GM18868 (cell line): ENCODE measurements around the gene CCDC120.
A peak's percentile ranks its signal among the peaks of the same experiment; 100 is the strongest.

ENCODE experiments used
- ATAC-seq: cut with Tn5 transposase; IDR thresholded peaks from one replicate; pipeline ENCODE4 v1.9.1; 2021; ENCODE audit warnings: mild to moderate bottlenecking, moderate library complexity; ENCODE audit not compliant: unreplicated experiment

Gene CCDC120, protein sequence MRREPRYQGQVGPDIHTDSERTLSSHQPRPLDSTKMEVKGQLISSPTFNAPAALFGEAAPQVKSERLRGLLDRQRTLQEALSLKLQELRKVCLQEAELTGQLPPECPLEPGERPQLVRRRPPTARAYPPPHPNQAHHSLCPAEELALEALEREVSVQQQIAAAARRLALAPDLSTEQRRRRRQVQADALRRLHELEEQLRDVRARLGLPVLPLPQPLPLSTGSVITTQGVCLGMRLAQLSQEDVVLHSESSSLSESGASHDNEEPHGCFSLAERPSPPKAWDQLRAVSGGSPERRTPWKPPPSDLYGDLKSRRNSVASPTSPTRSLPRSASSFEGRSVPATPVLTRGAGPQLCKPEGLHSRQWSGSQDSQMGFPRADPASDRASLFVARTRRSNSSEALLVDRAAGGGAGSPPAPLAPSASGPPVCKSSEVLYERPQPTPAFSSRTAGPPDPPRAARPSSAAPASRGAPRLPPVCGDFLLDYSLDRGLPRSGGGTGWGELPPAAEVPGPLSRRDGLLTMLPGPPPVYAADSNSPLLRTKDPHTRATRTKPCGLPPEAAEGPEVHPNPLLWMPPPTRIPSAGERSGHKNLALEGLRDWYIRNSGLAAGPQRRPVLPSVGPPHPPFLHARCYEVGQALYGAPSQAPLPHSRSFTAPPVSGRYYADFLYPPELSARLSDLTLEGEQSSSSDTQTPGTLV

DNA sequence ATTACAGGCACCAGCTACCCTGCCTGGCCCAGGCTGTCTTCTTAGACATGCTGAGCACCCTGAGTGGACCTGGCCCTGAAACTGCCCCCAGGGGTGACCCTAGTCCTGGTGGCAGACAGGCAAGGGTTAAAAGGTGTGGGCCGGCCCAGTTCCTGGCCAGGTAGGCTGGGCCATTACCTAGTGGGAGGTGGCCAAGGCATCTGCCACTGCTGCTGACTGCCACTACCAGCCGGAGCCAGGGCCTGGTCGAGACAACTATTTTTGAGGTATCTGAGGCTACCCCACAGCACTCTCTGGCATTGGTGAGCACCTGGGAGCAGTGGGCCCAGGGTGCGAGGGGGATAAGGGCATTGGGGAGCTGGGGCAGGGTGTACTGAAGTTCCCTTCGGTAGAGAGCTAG lies at the start of gene CCDC120:
CCDC120 (plus strand) TSS at position 206 of the 400 bp plus-strand sequence. CDS start 3,043 bp downstream, outside the sequence.
- ATAC-seq, result no peak

DNA sequence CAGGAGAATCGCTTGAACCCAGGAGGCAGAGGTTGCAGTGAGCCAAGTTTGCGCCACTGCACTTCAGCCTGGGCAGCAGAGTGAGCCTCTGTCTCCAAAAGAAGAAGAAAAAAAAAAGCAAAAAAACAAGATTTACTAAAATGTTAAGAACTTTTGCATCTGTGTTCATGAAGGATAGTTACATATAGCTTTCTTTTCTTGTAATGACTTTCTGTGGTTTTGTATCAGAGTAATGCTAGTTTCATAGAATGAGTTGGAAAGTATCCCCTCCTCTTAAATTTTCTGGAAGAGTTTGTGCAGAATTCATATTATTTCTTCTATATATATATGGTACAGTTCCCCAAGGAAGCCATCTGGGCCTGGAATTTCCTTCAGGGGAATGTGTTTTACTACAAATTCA lies 39.7 kb upstream of the CCDC120 start:
- no peak for ATAC-seq

DNA sequence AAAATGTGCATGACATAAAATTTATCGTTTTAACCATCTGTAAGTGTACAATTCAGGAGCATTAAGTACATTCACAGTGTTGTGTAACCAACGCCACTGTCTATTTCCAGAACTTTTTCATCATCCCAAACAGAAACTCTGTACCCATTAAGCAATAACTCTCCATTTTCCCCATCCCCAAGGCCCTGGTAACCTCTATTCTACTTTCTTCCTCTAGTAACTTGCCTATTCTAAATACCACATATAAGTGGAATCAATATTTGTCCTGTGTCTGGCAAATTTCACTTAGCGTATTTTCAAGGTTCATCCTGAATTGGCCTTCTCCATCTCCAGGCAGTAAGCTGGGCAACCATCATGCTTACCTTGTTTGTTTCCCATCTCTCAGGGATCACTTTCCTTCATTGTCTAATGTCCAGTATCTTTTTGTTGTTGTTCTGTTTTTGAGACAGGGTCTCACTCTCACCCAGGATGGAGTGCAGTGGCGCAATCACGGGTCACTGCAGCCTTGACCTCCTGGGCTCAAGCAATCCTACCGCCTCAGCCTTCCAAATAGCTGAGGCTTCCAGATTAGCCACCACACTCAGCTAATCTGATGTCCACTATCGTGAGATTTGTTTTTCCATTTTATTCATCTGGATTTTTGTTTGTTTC lies 39.1 kb upstream of the CCDC120 start:
- no peak for ATAC-seq

DNA sequence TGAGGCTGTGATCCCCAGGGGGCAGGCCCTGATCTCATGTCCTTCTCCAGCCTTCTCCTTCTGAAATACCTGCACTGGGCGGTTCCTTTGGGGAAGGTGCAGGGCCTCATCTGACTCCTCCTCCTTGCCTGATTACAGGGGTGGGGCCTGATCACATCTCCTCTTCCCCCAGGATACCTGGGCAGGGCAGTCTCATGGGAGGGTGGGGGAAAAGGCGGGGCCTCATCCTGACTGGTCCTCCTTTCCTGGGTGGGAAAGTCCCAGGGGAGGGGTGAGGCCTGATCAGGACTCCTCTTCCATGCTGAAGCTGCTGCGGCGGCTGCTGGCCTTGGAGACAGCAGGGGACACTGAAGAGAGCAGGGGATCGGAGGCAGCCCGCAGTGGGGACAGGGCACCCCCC lies 28.9 kb upstream of the CCDC120 start:
- no peak for ATAC-seq

DNA sequence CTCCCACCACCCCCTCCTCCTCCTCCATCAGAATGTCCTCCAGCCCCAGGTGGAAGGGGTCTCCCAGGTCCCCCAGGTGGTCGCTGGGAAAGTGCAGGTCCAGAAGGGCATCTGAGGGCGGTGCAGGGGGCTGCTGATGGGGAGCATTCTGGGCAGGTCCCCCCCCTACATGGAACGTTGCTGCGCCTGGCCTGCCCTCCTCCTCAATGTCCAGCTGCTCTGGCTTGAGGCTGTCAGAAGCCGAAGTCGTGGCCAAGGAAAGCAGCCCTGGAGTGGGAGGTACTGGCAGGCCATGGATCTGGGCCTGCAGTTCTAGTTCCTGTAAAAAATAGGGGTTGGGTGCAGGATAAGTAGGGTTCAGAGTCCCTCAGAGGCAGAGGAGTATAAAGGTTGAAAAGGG lies 28.5 kb upstream of the CCDC120 start:
- ATAC-seq, result no peak

DNA sequence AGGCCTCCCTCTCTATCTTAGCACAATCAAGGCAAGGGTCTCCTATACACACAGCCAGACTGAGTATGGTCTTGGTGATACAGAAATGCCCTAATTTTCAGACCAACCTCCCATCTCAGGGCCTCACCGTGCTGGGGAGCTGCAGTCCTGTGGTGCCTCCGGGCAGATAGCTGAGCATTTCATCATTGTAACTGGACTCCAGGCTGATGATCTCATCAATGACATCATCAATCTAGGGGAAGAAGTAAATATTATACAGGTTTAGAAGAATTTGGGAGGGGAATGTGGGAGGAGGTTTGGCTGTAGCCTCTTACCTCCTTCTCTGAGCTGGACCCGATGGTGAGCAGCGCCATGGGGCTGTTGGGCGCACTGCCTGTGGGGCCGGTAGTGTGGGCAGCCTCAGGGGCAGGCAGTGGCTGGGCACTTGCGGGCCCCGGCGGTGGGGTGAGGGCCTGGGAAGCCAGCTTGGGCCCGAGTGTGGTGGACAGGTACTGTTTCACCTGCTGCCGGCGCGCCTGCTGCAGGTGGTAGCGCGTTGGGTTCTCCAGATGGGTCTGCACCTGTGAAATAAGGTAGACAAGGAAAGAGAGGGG lies 20.8 kb upstream of the CCDC120 start:
- no peak for ATAC-seq

DNA sequence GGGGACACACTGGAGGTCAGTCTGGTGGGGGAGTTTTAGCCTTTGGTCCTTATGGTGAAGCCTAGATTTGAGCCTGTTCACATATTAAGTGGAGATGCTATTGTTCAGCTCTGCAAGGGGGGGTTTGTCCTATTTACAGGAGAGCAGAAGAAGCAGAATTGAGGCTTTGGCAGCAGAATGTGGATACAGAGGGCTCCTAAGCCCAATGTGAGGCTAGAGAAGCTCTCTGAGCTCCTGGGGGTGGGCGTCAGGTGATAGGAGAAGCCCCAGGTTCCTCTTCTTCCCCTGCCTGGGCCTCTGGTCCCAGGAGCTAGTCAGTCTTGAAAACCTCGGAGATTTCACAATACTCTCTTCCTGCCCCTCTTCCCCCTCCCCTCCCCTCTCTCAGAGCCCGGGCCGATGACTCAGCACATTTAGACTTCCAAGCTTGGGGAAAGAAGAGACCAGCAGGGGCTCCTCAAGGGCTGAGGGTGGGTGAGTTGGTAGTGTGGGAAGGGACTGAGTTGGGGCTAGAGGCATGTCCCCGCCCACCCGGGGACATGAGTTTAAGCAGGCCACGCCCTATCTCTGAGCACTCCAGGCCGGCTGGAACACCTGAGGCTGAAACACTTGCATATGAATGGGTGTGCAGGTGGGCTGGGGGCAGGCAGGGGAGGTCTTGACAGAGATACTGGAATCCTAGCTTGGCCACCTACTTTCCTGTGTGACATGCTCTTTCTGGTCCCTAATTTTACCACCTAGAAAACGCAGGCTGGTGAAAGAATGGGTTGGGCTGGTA lies 19.0 kb upstream of the CCDC120 start:
- peak; percentile 28 for ATAC-seq

DNA sequence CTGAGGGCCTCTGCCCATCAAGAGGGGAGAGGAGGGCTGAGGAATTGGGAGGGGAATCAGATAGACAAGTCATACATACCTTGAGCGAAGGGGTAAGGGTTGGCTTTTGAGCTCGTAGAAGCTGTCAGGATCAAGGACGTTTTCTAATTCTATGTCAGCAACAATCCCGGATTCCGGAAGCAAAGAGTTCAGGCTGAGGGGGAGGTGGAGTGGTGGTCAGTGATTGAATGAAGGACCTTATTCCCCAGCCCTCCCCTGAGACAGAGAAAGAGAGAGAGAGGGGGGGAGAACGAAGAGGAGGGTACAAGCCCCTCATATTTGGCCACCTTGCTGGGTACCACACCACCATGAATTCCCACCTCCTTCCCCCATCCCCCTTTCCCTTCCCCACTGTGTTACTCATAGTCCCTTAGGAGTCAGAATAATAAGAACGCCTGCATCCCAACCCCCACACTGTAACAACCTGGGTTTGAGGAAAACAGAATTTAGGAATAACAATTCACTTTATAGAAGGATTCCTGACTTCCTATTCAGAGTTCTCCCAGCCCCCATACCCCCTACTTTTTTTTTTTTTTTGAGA lies 18.3 kb upstream of the CCDC120 start:
- ATAC-seq, result no peak

DNA sequence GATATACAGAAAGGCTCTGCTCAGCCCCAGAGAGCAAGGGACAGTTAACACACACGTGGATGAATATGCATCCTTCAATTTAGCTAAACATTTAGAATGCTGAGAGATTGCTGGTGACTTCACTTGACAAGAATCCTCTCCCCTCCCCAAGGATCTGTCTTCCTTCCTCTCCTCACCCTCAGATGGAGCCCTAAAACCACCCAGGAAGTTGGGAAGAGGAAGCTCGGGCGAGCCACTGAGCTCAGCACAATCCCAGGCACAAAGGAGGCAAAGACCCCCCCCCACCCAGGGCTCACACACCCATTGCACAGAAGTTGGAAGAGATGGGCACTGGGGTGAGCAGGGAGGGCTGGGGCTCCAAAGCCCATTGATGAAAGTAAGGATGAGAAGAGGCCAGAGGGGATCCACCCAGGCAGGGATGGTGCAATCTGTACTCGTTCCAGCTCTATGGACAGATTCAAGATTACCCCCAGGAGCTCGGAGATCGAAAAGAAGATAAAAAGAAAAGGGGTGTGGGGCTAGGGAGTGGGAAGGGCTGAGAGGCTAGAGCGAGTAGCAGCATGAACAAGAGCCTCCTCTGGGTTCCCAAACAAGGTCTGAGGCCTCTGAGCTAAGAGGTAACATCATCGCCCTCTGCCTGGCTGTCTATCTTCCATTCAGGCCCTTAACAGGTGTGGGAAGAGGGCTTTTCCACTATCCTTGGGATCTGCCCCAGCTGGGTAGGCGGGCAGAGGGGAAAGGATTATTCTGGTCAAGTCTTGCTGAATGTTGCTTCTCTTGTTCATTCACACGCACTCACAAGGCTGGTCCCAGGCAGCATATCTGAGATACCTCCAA lies 16.8 kb upstream of the CCDC120 start:
- ATAC-seq, result no peak

DNA sequence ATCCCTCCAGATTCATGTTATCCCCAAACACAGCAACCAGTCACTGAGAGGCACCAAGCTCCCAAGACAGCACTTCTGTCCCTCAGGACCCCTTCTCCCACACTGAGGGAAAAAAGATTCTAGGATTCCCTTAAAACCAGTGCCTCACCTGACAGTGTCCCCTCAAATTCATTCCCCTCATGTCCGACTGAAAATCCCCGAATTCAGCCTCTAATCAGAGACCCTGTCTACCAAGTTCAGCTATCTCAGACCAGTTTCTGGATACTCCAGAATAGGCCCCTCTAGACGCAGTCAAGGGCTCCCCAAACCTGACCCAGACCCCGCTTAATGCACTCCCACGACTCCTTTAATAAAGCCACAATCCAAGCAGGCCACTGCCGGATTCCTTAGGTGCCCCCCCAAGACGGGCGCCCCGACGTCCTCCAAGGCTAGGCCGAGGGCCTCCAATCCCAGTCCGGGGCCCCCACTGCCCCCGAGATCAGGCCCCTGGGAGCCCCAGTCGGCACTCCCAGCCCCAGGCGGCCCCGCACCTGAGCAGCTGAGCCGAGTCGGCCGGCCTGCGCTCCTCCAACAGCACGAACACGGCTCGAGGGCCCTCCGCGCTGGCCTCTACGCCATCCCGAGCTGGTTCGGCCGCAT lies 16.1 kb upstream of the CCDC120 start:
- ATAC-seq, result no peak

DNA sequence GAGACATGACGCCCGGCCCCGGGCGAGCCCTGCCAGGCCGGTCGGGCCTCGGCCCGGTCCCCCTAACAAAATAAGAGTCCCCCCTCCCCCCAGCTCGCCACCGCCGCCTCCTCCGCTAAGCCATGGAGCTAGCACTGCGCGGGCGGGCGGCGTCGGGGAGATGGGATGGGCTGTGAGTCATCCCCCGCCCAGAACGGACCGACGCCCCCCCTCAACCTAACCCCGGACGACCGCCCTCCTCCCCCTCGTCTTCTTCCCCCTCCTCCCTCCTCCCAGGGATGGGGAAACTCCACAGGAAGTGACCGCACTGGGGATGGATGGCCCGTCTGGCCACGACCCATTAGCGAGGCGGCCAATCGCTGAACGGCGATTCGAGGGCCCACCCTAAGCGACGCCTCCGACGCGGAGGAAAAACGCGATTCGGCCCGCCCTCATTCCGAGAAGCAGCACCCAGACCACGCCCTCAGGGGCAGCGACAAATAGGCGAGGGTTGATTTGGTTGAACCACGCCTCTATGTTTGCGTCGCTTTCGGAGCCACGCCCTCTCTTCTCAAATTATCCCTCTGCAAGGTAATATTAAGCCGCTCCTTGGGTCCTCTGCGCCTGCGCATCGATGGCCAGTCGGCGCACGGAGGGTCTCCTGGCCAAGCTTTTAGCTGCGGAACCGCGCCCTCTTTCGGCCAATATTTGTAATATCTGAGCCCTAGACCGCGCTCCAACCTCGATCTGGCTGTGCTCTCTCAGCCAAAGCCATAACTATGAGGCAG lies 15.4 kb upstream of the CCDC120 start, which contains the start of gene TFE3:
TFE3 (minus strand) TSS at position 138 of the 767 bp plus-strand sequence; CDS start at position 7, 131 bp downstream.
- peak; percentile 90 for ATAC-seq

DNA sequence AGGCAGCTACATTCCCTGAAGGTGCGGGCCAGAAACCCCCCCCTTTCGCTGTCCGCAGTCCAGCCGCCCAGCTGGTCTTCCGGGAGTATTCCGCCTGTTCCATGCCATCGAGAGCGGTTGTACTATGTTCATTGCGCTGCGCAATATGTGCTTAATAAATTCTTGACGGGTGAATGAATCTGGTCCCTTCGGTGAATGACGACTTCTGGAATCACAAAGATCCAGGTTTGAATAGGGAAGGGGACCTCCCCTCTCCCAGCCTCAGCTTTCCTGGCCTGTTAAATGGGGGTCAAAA lies 14.9 kb upstream of the CCDC120 start:
- no peak for ATAC-seq

DNA sequence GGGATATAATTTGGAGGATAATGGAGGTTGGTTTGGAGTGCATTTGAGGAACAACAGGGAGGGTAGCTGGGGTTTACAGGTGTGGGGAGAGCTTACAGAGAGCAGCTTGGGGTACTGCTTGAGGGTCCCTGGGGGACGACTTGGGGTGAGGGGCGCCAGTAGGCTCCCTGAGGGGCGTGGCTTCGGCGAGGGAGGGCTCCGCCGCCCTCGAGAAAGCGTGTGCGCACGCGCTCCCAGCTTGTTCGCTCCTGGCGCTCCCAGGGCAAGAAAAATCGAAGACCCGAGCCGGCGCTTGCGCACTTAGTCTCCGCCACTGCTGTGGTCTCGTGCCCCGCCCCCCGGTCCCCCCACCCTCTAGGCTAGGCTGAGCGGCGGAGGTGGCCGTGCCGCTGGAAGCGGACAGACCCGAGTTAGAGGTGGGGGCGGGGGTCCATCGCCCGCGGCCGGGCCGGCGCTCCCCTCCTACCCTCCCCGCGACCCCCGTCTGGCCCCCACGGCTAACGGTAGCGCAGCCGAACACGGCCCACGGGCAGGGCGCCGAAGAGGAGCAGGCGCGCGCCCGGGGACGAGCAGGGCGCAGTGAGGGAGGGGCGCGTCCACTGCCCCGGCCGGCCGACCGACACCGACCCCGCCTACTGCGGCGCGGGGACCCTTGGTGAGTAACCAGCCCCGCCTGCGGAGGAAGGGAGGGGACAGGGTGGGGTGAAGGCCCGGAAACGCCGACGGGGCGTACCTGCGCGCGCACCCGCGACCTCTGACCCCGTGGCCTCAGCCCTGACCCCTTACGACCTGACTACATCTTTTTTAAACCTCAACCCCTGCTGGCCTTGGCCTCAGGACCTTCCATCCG lies 5.4 kb upstream of the CCDC120 start:
- no peak for ATAC-seq

DNA sequence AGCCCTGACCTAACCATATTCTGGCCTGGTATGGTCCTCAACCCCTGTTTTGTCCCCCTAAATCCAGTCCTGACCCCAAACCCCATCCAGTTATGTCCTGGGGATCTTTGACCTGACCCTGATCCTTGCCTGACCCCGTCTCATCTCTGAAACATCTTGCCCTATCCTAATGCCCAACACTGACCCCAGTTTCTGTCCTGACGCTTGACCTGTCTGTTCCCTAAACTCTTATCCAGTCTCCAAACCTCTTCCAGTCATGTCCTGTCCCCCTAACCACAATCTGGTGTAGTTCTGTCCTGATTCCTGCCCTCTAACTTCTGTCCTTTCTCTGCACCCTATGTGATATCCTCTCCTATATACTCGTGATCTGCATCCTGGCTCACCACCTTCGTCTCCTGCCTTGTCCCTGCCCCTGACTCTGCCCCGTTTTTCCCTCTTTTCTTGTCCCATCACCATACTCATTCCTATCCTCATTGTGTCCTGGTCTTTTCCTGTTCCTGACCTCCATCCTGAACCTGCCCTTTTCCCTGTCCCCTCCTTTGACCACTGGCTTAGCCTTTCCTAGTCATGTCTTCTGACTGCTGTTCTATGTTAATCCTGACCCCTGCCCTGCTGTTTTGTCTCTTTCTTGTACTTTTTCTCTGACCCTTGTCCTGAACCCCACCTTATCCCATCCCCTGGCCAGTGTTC lies 4.6 kb upstream of the CCDC120 start:
- ATAC-seq, result no peak

DNA sequence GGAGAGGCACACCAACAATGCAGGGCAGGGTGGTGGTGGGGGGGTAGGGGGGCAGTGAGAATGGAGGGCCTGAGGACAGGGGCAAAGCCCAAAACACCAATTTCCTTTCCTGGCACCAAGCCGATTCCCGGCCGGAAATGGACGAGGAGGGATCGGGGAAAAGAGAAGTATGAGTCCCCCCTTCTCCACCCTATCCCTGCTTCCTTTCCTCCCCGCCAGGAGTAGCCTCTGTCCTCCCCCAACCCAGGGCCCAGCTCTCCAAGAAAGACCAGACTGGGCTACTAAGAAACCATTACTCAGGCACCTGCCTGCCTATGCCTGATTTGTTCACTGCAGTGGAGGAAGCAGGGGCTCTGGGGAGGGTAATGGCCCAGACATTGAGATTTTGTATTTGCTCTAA lies 402 bp downstream of the CCDC120 start:
- no peak for ATAC-seq

DNA sequence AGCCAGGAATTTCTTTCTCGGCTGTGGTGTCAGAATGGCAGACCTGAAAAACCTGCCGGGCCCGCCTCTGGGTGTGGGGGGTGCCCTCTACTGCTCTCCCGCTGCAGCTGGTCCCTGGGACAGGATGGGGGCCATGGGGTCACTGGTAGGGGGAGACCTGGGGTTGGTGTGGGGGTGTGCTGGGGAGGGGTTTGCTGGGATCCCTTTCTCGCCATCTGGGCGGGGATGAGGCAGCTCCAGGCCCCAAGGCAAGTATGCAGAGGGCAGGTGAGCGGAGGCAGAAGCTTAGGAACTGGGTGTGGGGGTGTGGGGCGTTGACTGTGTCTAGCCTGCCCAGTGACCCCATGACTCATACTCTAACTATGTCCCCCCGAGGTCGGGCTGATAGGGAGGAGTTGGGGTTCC lies 884 bp downstream of the CCDC120 start:
- no peak for ATAC-seq

DNA sequence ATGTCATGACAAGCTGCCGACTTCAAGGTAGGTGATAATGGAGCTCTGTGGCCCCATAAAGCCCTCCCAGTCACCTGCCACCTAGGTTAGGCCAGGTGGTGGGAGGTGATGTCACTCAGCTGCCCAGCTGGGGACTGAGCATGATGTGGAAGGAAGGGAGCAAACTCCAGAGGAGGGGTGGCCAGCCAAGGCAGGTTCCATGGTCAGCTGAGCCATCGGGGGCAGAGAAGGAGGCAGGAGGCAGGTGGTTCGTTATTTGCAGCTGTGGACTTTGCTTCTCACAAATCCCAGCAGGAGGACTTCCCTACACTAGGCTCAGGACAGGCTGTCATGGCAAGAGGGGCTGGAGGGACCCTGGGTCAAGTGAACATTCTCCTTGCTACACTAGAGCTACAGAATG lies 2.1 kb downstream of the CCDC120 start:
- ATAC-seq, result no peak
